Measurements from ENCODE around the gene PDE12. TPM values are rescaled to one million over a fixed set of nuclear protein-coding genes. Genes with fewer than 3 reads are reported as not detected.

PDE12 gene
- total and polyA plus RNA-seq, 2 donors (not counting 3 experiments of a cell fraction or from before 2014, with no cell fraction given), result 12.8 to 20.4 TPM

DNA sequence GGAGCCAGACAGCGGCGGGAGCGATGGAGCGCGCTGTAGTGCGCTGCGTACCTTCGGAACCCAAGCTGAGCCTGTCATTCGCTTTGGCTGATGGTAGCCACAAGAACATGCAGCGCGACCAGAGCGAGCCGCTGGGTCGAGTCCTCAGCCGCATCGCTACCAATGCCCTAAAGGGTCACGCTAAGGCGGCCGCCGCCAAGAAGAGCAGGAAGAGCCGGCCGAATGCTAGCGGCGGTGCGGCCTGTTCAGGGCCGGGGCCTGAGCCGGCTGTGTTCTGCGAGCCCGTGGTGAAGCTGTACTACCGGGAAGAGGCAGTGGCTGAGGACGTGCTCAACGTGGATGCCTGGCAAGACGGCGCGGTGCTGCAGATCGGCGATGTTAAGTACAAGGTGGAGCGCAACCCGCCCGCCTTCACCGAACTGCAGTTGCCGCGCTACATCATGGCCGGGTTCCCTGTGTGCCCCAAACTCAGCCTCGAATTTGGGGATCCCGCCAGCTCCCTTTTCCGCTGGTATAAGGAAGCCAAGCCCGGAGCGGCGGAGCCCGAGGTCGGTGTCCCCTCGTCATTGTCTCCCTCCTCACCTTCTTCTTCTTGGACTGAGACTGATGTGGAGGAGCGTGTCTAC, 498 bp downstream of the PDE12 start:
- CTCF ChIA-PET, result interaction anchor here (1.1 to 3.3 kb wide), 7 partner anchors 11 to 296 kb away, joined by 3 to 27 read pairs (median 5); no protein-coding TSS in a partner anchor
- DNase-seq (ENCODE audit: low read depth, low spot score) (no peak), FAIRE-seq (peak; percentile 53)
- Histone ChIP-seq H2AFZ (ENCODE audit: low read depth, low read length) (peak overlapping the region; percentile 89), H3K27me3 (ENCODE audit: control insufficient read depth in 2 of 2, insufficient read depth in 2 of 2, low read length in 2 of 2) (no peaks in the 10 kb centered on the region), H3K9ac (replicated peaks; ENCODE audit: extremely low read depth, insufficient read depth, low read length) (peak overlapping the region; percentile 70), H3K4me1 (ENCODE audit: control insufficient read depth, extremely low read depth, insufficient read depth, low read length) (peaks cover 19% of the 10 kb centered on the region), H3K4me3 (replicated peaks in 1 of 3; ENCODE audit: insufficient read depth in 1 of 3, low read depth in 1 of 3, low read length in 3 of 3) (peak overlapping the region; percentile 44 to 84 (median 48)), H3K27ac (ENCODE audit: insufficient read depth, low read depth, low read length) (peak overlapping the region; percentile 81), H3K9me1 (replicated peaks; ENCODE audit: control insufficient read depth, extremely low read depth, insufficient read depth, low read length) (no peaks in the 10 kb centered on the region), H4K20me1 (replicated peaks; ENCODE audit: control insufficient read depth, extremely low read depth, insufficient read depth, low read length) (no peaks in the 10 kb centered on the region), H3K79me2 (ENCODE audit: control insufficient read depth, insufficient read depth, low read length) (peaks cover 41% of the 10 kb centered on the region), H3K36me3 (ENCODE audit: control insufficient read depth in 2 of 2, extremely low read depth in 1 of 2, insufficient read depth in 2 of 2, low read length in 2 of 2) (no peaks in the 10 kb centered on the region), H3K9me3 (replicated peaks; ENCODE audit: control insufficient read depth, insufficient read depth, low read length) (no peaks in the 10 kb centered on the region), H3K4me2 (ENCODE audit: insufficient read depth, low read length) (peak overlapping the region; percentile 96)
- dilution Hi-C loops (cut with MboI; ENCODE audit: extremely low pct_ligation_motif_present, low sequenced_read_pairs) (no loop called here), intact Hi-C loops (cut with micrococcal nuclease) (loop anchor here (2.0 to 10.0 kb wide), 6 partner anchors 38 to 454 kb away; partner anchors contain the start of genes APPL1, ARF4 and SLMAP)
- TF ChIP-seq GATA2 (IDR thresholded peaks at IDR 0.05; ENCODE audit: insufficient read depth, insufficient read length, low read depth, low read length) (no peak), MAX (IDR thresholded peaks at IDR 0.05; ENCODE audit: insufficient read depth, insufficient read length) (no peak), POLR2AphosphoS5 (IDR thresholded peaks at IDR 0.05; ENCODE audit: insufficient read depth, low read depth, low read length) (no peak), MYC (IDR thresholded peaks at IDR 0.05; ENCODE audit: low read depth, low read length) (no peak), CTCF (IDR thresholded peaks at IDR 0.05; ENCODE audit: extremely low read depth in 1 of 2, insufficient read depth in 1 of 2, low read depth in 1 of 2, low read length in 2 of 2) (no peak), EZH2 (IDR thresholded peaks at IDR 0.05; ENCODE audit: borderline replicate concordance, low read depth, low read length, severe bottlenecking) (no peak), POLR2A (IDR thresholded peaks at IDR 0.05; ENCODE audit: low read depth, low read length) (no peak), JUN (IDR thresholded peaks at IDR 0.05; ENCODE audit: borderline replicate concordance, insufficient read depth, insufficient read length, low read depth) (no peak), FOS (IDR thresholded peaks at IDR 0.05; ENCODE audit: borderline replicate concordance, insufficient read depth, low read length) (no peak)
- BruUV-seq (replicated peaks), result no TSS peak
- POLR2A ChIA-PET, result interaction anchor here (0.5 to 2.1 kb wide), 3 partner anchors 38 to 92 kb away, joined by 3 to 11 read pairs (median 5); partner anchors contain the start of gene ARF4
